ENCODE measurements around the gene FER1L5. TPM values are rescaled to one million over a fixed set of nuclear protein-coding genes. Genes with fewer than 3 reads are reported as not detected.

The FER1L5 gene
- total RNA-seq, 1 donor from 2014 or later, result 0.10 TPM

DNA sequence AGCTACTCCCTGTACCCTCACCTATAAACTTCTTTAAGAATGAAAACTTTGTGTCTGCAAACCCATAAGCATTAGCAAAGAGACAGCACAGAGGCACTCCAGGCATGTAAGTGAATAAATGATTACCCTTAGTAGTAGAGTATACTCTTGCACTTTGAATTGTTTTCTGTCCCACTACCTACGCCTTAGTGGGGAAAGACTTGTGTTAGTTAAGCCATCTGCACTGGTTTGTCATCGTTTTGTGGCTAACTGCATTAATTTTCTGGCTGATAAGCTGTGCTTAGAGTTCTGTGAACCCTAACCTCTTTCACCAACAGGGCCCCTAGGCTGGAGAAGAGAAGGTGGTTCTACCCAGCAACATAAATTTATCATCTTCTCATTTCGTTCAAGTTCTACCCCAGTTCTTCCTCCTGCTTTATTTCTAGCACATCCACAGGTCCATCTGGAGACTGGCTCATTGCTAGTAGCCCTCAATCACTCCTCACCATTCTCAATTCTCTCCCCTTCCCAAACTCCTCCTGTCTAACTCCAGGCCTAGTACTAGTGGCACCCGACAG is 96.6 kb downstream of the FER1L5 start:
- no peak for DNase-seq (ENCODE audit: low spot score)
- no peak for ATAC-seq

DNA sequence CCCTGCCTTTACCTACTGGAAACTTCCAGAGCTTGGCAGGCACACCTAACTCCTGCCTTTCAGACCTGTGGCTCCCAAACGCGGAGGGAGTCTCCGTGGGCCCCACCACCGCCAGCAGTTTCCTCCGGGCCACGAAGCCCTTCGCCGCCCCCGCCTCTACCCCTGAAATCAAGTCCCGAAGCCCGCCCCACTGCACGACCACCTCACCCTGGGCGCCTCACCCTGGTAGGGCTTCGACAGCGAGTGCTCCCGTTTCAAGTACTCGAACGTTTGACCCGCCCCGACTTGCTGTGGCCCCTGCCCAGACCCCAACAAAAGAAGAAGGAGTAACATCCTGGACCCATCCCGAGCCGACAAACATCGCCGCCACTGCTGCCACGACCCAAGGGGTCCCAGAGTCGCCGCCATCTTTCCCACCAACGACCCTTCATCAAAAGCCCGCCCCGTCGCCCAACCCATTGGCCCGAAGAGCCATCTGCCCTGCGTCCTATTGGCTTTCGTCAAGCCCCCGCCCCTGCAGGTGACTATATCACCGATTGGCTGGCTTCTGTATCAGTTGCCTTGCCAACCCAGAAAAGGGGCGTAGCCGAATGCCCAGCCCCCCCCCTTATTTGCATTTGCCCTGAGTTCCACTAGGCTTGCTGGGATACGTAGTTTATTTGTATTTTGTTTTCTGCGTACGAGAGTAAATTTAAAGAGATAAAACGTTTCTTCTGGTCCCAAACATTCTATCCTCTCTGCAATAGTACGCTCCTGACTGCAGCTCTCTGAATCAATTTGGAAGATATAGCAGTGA is 97.3 kb downstream of the FER1L5 start, which contains the start of gene LMAN2L:
Gene LMAN2L (minus strand): TSS at position 432 of the 796 bp plus-strand sequence. CDS start 24 bp downstream, at position 408.
- peak; percentile 97 for ATAC-seq
- DNase-seq (ENCODE audit: low spot score), result peak; percentile 97

DNA sequence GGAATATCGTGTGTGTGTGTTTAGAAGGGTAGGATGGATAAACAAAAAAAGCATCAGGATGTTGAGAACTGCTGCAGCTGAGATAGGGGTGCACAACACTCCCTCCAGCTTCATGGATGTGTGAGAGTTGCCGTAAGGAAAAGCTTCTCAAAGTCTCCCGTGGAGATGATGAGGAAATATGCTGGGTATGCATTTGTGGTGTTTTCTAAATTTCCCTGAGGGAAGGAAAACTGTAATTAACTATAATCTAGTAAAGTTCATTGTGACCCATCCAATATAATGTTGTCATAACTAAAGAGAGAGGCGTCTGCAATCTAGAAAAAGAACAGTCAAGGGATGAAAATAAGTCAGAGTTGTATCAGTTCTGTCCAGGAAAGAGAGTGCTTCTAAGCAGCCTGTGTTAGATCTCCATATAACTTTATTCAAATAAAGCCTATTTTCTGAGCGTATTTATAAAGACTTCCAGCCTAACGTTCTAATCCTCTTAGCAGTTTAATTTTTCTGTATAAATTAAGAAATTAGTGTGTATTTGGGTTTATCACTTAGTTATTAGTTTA is 104.6 kb downstream of the FER1L5 start:
- DNase-seq (ENCODE audit: low spot score) (no peak), ATAC-seq (no peak)

DNA sequence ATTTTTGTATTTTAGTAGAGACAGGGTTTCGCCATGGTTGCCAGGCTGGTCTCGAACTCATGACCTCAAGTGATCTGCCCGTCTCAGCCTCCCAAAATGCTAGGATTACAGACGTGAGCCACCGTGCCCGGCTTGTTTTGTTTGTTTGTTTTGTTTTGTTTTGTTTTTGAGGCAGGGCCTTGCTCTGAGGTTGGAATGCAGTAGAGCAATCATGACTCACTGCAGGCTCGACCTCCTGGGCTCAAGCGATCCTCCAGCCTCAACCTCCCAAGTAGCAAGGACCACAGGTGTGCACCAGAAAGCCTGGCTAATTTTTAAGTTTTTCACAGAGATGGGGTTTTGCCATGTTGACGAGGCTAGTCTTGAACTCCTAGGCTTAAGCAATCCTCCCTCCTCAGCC is 109.2 kb downstream of the FER1L5 start:
- no peak for DNase-seq (ENCODE audit: low spot score)
- ATAC-seq, result no peak

DNA sequence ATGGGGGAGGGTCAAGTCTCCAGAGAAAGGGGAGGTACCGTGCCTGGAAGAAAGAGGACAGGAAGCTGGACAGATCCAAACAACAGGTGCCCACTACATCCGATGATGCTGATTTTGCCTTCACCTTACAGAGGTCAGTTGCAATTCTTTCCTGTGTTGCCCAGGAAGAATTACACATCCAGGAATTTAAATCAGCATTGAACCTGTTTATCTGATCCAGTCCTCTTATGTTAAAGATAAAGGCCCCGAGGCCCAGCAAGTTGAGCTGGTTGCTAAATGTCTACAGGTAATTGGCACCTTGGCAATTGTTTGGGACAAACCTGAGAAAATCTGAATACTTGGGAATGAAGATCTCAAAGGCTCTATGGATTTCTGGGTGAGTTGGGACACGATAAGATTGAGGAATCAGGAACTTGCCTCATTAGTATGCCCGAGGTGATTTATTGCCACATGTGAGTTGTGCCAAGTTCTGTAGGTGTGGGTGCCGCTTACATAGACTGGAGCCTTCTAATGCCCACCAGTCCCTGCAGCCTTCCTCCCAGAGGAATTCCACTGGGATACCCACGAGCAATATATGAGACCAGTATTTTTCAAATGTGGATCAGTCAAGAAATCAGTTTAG is 111.2 kb downstream of the FER1L5 start:
- no peak for ATAC-seq
- no peak for DNase-seq (ENCODE audit: low spot score)

DNA sequence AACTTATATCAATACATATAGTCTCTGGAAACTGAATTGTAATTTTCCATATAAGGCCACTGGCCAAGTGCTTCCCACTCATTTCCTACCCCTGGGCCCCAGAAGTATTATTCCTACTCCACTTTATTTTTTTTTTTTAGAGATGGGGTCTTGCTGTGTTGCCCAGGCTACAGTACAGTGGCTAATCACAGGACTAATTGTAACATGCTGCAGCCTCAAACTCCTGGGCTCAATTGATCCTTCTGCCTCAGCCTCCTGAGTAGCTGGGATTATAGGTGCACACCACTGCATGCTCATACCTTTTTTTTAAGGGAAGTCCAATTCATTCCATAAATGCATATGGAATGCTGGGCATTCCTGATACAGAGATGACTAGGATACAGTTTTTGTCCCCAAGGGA is 111.8 kb downstream of the FER1L5 start:
- ATAC-seq, result no peak

More for the DNA sequence above, 111.8 kb downstream of the FER1L5 start:
- DNase-seq (ENCODE audit: low spot score), result no peak

Other genes with a start within 250 kb of the FER1L5 start
- 0.43 TPM for gene NEURL3, start 137.4 kb upstream of the FER1L5 start, total RNA-seq
- 18.9 TPM for gene ARID5A, start 106.0 kb upstream of the FER1L5 start, total RNA-seq
- 18.5 TPM for gene KANSL3, start 4.5 kb upstream of the FER1L5 start, total RNA-seq
- gene LMAN2L, start 97.3 kb downstream of the FER1L5 start, total RNA-seq, result 12.0 TPM
- 3.4 TPM for gene CNNM4, start 118.1 kb downstream of the FER1L5 start, total RNA-seq
- gene CNNM3, start 173.5 kb downstream of the FER1L5 start, total RNA-seq, result 31.4 TPM
- 4.4 TPM for gene ANKRD23, start 201.3 kb downstream of the FER1L5 start, total RNA-seq
- gene ANKRD39, start 215.3 kb downstream of the FER1L5 start, total RNA-seq, result 9.5 TPM
- 18.6 TPM for gene SEMA4C, start 227.3 kb downstream of the FER1L5 start, total RNA-seq